ENCODE measurements around the gene FXYD6. TPM values are rescaled to one million over a fixed set of nuclear protein-coding genes. Genes with fewer than 3 reads are reported as not detected.

FXYD6 gene
- polyA plus RNA-seq, 1 of the 3 experiments (the other 2 are of a cell fraction): 1.4 TPM

DNA sequence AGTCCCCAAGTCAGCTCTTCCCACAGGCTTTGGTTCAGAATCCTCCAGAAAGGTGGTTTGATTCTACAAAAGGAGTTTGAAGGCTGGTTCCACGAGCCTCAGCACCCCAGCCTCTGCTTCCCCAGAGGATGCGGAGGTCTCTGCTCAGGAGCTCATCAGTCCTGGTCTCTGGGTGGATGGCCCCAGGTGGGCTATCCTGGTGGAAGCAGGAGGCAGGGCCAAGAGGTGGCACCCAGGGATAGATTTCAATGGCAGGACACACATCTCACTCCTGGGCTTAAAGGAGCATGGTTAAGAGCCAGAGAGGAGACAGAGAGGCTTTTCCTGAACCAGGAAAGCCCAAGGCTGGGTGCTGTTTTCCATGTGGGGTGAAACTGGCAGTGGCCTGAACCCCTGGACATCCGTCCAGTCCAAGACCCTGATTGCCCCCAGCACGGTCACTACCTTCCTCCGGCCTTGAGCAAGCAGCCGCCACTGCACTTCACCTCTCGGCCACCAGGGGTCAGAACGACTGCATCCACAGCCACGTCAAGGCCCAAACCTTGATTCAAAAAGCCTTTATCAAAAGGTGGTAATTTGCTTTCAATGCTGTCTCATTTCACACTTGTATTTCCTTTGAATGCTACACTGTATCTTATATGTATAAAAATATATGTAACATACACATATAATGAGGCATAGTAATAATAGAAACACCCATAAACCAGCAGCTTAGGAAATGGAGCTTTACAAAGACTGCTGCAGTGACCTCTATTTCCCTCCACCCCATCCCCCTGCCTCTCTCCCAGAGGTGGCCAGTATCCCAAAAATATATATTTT, 32.6 kb downstream of the FXYD6 start:
- TF ChIP-seq GATA2 (CRISPR knock-in tag; IDR thresholded peaks at IDR 0.05) (no peak), CTCF (IDR thresholded peaks at IDR 0.05) (peak; percentile 96), RAD21 (IDR thresholded peaks at IDR 0.05; ENCODE audit: low read length) (peak; percentile 91), SMC3 (IDR thresholded peaks at IDR 0.05; ENCODE audit: low read depth, low read length) (peak; percentile 99), TEAD4 (IDR thresholded peaks at IDR 0.05; ENCODE audit: borderline replicate concordance, insufficient read depth) (no peak)
- Histone ChIP-seq H3K27me3 (ENCODE audit: insufficient read depth) (no peaks in the 10 kb centered on the region; the same call in 1 of the 2 replicates), H2AFZ (ENCODE audit: low read depth) (0 out of 2 replicates have a peak overlapping the region, but pooled peaks have one; percentile 59), H3F3A (replicated peaks; ENCODE audit: insufficient read depth) (no peaks in the 10 kb centered on the region), H3K27ac (ENCODE audit: low read depth in 2 of 2, low read length in 1 of 2) (no peak overlapping the region), H3K9ac (no peak overlapping the region), H3K9me3 (no peaks in the 10 kb centered on the region), H3K79me2 (ENCODE audit: insufficient read depth) (no peaks in the 10 kb centered on the region), H3K4me1 (ENCODE audit: control insufficient read depth in 1 of 2, insufficient read depth in 2 of 2, low read depth in 1 of 2, low read length in 1 of 2) (peaks cover 0 to 2% of the 10 kb centered on the region in 2 experiments; a peak in 1 of 4 replicates), H3K36me3 (replicated peaks in 1 of 2; ENCODE audit: control insufficient read depth in 1 of 2, insufficient read depth in 2 of 2, low read length in 1 of 2) (no peaks in the 10 kb centered on the region), H3K9me2 (no peaks in the 10 kb centered on the region), H3K4me3 (ENCODE audit: low read depth in 2 of 2, low read length in 1 of 2) (no peak overlapping the region; a peak in 1 of 4 replicates), H3K4me2 (no peak overlapping the region), H4K20me1 (ENCODE audit: insufficient read depth) (no peaks in the 10 kb centered on the region)
- CTCF ChIA-PET: interaction anchor here (0.6 to 17.3 kb wide), 58 partner anchors 10 to 418 kb away, joined by 3 to 438 read pairs (median 4); partner anchors contain the start of genes FXYD2, FXYD6 and TMPRSS13
- WGBS (ENCODE audit: low lambda C conversion rate): 0% methylated on average over 3 of the region's 9 CpGs
- DNase-seq: peak; percentile 74
- POLR2A ChIA-PET: interaction anchor here (1.0 kb wide), 1 partner anchor 103 kb away, joined by 3 read pairs; no protein-coding TSS in a partner anchor

GRCh38 chr11:117842131-117842941, 34.1 kb downstream of the FXYD6 start:
- CTCF ChIA-PET: interaction anchor here (0.6 to 17.3 kb wide), 19 partner anchors 9 to 411 kb away, joined by 3 to 438 read pairs (median 7); partner anchors contain the start of gene FXYD2
- H3F3A ChIP-seq (replicated peaks; ENCODE audit: insufficient read depth): no peaks in the 10 kb centered on the region
- POLR2A ChIA-PET: interaction anchor here (1.1 kb wide), 1 partner anchor 105 kb away, joined by 3 read pairs; no protein-coding TSS in a partner anchor

More at GRCh38 chr11:117842131-117842941, 34.1 kb downstream of the FXYD6 start:
- WGBS (ENCODE audit: low lambda C conversion rate): 50% methylated on average over 5 of the region's 16 CpGs
- Histone ChIP-seq H3K4me2 (no peak overlapping the region), H2AFZ (ENCODE audit: low read depth) (no peak overlapping the region), H3K36me3 (replicated peaks in 1 of 2; ENCODE audit: control insufficient read depth in 1 of 2, insufficient read depth in 2 of 2, low read length in 1 of 2) (no peaks in the 10 kb centered on the region), H3K4me3 (ENCODE audit: low read depth in 2 of 2, low read length in 1 of 2) (no peak overlapping the region), H3K9me2 (no peaks in the 10 kb centered on the region), H3K9ac (no peak overlapping the region), H3K4me1 (ENCODE audit: control insufficient read depth in 1 of 2, insufficient read depth in 2 of 2, low read depth in 1 of 2, low read length in 1 of 2) (peaks cover 0 to 2% of the 10 kb centered on the region in 2 experiments; a peak in 1 of 4 replicates), H3K27ac (ENCODE audit: low read depth in 2 of 2, low read length in 1 of 2) (no peak overlapping the region), H3K9me3 (no peaks in the 10 kb centered on the region), H4K20me1 (ENCODE audit: insufficient read depth) (no peaks in the 10 kb centered on the region), H3K27me3 (ENCODE audit: insufficient read depth) (peaks cover 4% of the 10 kb centered on the region; the same call in 1 of the 2 replicates), H3K79me2 (ENCODE audit: insufficient read depth) (no peaks in the 10 kb centered on the region)
- no peak for DNase-seq
- TF ChIP-seq TEAD4 (IDR thresholded peaks at IDR 0.05; ENCODE audit: borderline replicate concordance, insufficient read depth): no peak
- TF ChIP-seq FOXM1 (IDR thresholded peaks at IDR 0.05; ENCODE audit: low read depth): no peak
- no peak for TF ChIP-seq CTCF (IDR thresholded peaks at IDR 0.05)
- no peak for TF ChIP-seq RXRA (IDR thresholded peaks at IDR 0.05; ENCODE audit: borderline replicate concordance, low read depth)
